NCI-H2081 treated with DMSO at 0.1 percent for 48 hours (cell line): ENCODE measurements around the gene AGPS.

ENCODE experiments used
- DNase-seq: peaks from one replicate; lab custom pipeline; 2025; lab: John Stamatoyannopoulos, UW

AGPS gene

GRCh38 chr2:177592945-177593344 is 200.4 kb downstream of the AGPS start:
- DNase-seq = no peak

GRCh38 chr2:177593402-177593801 is 200.8 kb downstream of the AGPS start:
- DNase-seq = no peak
